Activated CD8-positive, alpha-beta memory T cell treated with anti-CD3 and anti-CD28 coated beads, Interleukin-2, amount 50 U/mL, for 1 hour (primary cell): ENCODE data around the gene TEX19.

ENCODE experiments used
- DNase-seq: peaks from one replicate; pipeline ENCODE4 v3.0.0-alpha.2; 2020; ENCODE audit errors: extremely low read depth

TEX19 gene

GRCh38 chr17:82321947-82322466, 37.0 kb upstream of the TEX19 start:
- DNase-seq, result no peak

GRCh38 chr17:82322526-82323453, 36.3 kb upstream of the TEX19 start:
- no peak for DNase-seq

- no peak for DNase-seq
These were observed 35.4 kb upstream of the TEX19 start for GRCh38 chr17:82323514-82324234.

GRCh38 chr17:82324566-82325285, 34.3 kb upstream of the TEX19 start:
- DNase-seq, result no peak

GRCh38 chr17:82325286-82326180, 33.5 kb upstream of the TEX19 start:
- DNase-seq, result no peak

GRCh38 chr17:82327289-82327688, 31.8 kb upstream of the TEX19 start:
- DNase-seq, result no peak

- DNase-seq, result no peak
These were observed 31.3 kb upstream of the TEX19 start for GRCh38 chr17:82327757-82328140.

- DNase-seq, result no peak
These were observed 30.7 kb upstream of the TEX19 start for GRCh38 chr17:82328141-82328993.

- no peak for DNase-seq
These were observed 30.0 kb upstream of the TEX19 start for GRCh38 chr17:82328994-82329507.

- DNase-seq, result no peak
These were observed 29.2 kb upstream of the TEX19 start for GRCh38 chr17:82329683-82330321.

GRCh38 chr17:82330322-82331239, 28.5 kb upstream of the TEX19 start:
- DNase-seq, result no peak

GRCh38 chr17:82331345-82331939, 27.6 kb upstream of the TEX19 start:
- no peak for DNase-seq

GRCh38 chr17:82332669-82333278, 26.3 kb upstream of the TEX19 start:
- DNase-seq, result no peak

- no peak for DNase-seq
These were observed 25.5 kb upstream of the TEX19 start, which contains the start of gene SECTM1 for GRCh38 chr17:82333279-82334171. TSS of gene SECTM1 (minus strand) at chr17:82333766. CDS start at chr17:82327240, 6,526 bp downstream.

- no peak for DNase-seq
These were observed 24.8 kb upstream of the TEX19 start for GRCh38 chr17:82334204-82334621.
